SK-N-SH (cell line): Measurements from ENCODE around the gene CLEC6A.

ENCODE experiments used
- CTCF ChIP-seq: fragments of 200-600 bp; sonication (generic); IDR thresholded peaks from 2 replicates; pipeline ENCODE4 v1.6.1; 2017; ENCODE audit warnings: antibody characterized with exemption, mild to moderate bottlenecking, moderate library complexity
- EZH2phosphoT487 ChIP-seq: fragments of 200-600 bp; sonication (generic); IDR thresholded peaks from 2 replicates; pipeline ENCODE4 v1.6.1; 2017; ENCODE audit warnings: low read depth, mixed run types, mild to moderate bottlenecking, antibody characterized with exemption, moderate library complexity, borderline replicate concordance
- JUND ChIP-seq: IDR thresholded peaks from 2 replicates; pipeline ENCODE4 v1.4.0; 2012
- RCOR1 ChIP-seq: fragments of 150-350 bp; IDR thresholded peaks from 2 replicates; pipeline ENCODE4 v1.6.1; 2017; ENCODE audit warnings: antibody characterized with exemption, low read length
- TCF12 ChIP-seq: IDR thresholded peaks from 2 replicates; pipeline ENCODE4 v1.4.0; 2012
- TF ChIP-seq, protein P1 (sequence below): fragments of 150-350 bp; IDR thresholded peaks from 2 replicates; pipeline ENCODE4 v1.6.1; 2017; ENCODE audit warnings: antibody characterized with exemption, low read length, low read depth, borderline replicate concordance
- TF ChIP-seq, protein P2 (sequence below): IDR thresholded peaks from 2 replicates; pipeline ENCODE4 v1.6.1; 2012; ENCODE audit warnings: mild to moderate bottlenecking, low read depth, low read length, moderate library complexity

DNA sequence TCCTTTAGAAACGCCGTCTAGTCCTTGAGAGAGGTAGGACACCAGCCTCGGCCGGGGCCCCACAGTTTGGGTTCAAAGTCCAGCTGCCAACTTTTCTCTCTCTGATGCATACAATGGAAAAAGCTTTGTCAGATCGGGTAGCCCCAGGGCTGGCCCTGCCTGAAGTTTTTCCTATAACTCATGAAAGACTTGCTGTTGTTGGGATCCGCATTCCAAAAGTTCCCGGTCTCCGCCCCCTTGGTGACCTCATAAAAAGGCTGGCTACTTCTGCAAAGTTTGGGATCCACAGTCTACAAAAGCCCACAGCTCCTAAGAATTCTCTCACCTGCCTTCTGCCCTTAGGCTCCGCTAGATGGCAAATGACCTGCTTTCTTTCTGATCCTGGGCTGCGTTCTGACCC, 35.3 kb upstream of the CLEC6A start:
- TF ChIP-seq CTCF, result no peak
- no peak for TF ChIP-seq TCF12
- TF ChIP-seq EZH2phosphoT487, result no peak
- TF ChIP-seq, protein P1, sequence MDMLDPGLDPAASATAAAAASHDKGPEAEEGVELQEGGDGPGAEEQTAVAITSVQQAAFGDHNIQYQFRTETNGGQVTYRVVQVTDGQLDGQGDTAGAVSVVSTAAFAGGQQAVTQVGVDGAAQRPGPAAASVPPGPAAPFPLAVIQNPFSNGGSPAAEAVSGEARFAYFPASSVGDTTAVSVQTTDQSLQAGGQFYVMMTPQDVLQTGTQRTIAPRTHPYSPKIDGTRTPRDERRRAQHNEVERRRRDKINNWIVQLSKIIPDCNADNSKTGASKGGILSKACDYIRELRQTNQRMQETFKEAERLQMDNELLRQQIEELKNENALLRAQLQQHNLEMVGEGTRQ, result no peak
- TF ChIP-seq, protein P2, sequence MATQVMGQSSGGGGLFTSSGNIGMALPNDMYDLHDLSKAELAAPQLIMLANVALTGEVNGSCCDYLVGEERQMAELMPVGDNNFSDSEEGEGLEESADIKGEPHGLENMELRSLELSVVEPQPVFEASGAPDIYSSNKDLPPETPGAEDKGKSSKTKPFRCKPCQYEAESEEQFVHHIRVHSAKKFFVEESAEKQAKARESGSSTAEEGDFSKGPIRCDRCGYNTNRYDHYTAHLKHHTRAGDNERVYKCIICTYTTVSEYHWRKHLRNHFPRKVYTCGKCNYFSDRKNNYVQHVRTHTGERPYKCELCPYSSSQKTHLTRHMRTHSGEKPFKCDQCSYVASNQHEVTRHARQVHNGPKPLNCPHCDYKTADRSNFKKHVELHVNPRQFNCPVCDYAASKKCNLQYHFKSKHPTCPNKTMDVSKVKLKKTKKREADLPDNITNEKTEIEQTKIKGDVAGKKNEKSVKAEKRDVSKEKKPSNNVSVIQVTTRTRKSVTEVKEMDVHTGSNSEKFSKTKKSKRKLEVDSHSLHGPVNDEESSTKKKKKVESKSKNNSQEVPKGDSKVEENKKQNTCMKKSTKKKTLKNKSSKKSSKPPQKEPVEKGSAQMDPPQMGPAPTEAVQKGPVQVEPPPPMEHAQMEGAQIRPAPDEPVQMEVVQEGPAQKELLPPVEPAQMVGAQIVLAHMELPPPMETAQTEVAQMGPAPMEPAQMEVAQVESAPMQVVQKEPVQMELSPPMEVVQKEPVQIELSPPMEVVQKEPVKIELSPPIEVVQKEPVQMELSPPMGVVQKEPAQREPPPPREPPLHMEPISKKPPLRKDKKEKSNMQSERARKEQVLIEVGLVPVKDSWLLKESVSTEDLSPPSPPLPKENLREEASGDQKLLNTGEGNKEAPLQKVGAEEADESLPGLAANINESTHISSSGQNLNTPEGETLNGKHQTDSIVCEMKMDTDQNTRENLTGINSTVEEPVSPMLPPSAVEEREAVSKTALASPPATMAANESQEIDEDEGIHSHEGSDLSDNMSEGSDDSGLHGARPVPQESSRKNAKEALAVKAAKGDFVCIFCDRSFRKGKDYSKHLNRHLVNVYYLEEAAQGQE, result no peak
- no peak for TF ChIP-seq JUND
- no peak for TF ChIP-seq RCOR1
